Uterus (tissue), 4 donors: Measurements from ENCODE around the gene CMBL. TPM values are rescaled to one million over a fixed set of nuclear protein-coding genes. Genes with fewer than 3 reads are reported as not detected.

ENCODE experiments used
- DNase-seq, 2 donors: peaks; one replicate each; pipeline ENCODE4 v3.0.0-alpha.2; 2019 to 2020
- H3K27ac ChIP-seq, 2 donors: fragments of 200-600 bp; sonication (generic); 1 replicate in 1 of 2; 2 replicates in 1 of 2; pipeline ENCODE4 v1.5.1; 2016 to 2018
- H3K27me3 ChIP-seq, 2 donors: fragments of 200-600 bp; sonication (generic); one replicate each; pipeline ENCODE4 v1.5.1; 2018 to 2019; ENCODE audit warnings: control low read depth in 1 of 2
- H3K36me3 ChIP-seq, 2 donors: fragments of 200-600 bp; sonication (generic); one replicate each; pipeline ENCODE4 v1.5.1; 2019; ENCODE audit warnings: control low read depth in 1 of 2
- H3K4me1 ChIP-seq, 2 donors: fragments of 200-600 bp; sonication (generic); one replicate each; pipeline ENCODE4 v1.5.1; 2018 to 2019; ENCODE audit warnings: control low read depth in 1 of 2
- H3K4me3 ChIP-seq, 2 donors: fragments of 200-600 bp; sonication (generic); 1 replicate in 1 of 2; 2 replicates in 1 of 2; pipeline ENCODE4 v1.5.1; 2018 to 2019; ENCODE audit warnings: mild to moderate bottlenecking in 1 of 2
- H3K9me3 ChIP-seq, 2 donors: fragments of 200-600 bp; sonication (generic); one replicate each; pipeline ENCODE4 v1.5.1; 2019; ENCODE audit warnings: control low read depth in 1 of 2
- CTCF ChIP-seq, 4 experiments: fragments of 200-600 bp in 2 of 4; fragments of 450-650 bp in 2 of 4; sonication (generic) in 2 of 4; IDR thresholded peaks; one replicate each; pipeline ENCODE4 v1.5.1; 2016 to 2019; ENCODE audit warnings: antibody characterized with exemption in 4 of 4, mild to moderate bottlenecking in 2 of 4, moderate library complexity in 1 of 4
- POLR2A ChIP-seq, 2 donors: fragments of 450-650 bp; IDR thresholded peaks; one replicate each; pipeline ENCODE4 v1.6.1; 2016; ENCODE audit warnings: antibody characterized with exemption in 2 of 2, mild to moderate bottlenecking in 1 of 2, moderate library complexity in 1 of 2
- intact Hi-C: fragments of 100-400 bp; cut with DNase I; formaldehyde crosslinking; loops from one replicate; pipeline ENCODE4 v1.15.1; 2023; ENCODE audit warnings: low total_unique reads
- total RNA-seq, 4 donors: library from RNA; depleted of rRNA in 3 of 4; stranded (reverse); fragments of >200 nt in 3 of 4; gene quantifications; one replicate each; pipeline versions ENCODE4 v1.1.0 to v1.2.4, GENCODE V29; 2014 to 2023
- donor health status: DM: yes; HTN: yes; CAD: no.

The CMBL gene
- total RNA-seq, 4 donors from 2014 or later = 1.5 to 20.3 (median 9.1) TPM

DNA sequence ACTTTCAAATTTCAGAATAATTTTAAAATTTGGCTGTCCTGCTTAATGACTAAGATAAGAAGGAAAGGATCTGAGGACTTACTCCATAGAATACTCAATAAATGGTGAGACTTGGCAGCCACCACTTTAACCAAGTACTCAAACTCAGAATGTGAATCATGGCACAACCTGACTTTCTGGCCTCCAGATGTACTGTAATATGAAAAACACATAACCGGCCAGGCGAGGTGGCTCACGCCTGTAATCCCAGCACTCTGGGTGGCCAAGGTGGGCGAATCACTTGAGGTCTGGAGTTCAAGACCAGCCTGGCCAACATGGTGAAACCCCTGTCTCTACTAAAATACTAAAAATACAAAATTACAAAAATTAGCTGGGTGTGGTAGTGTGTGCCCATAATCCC is 35.8 kb upstream of the CMBL start:
- DNase-seq = no peak
- TF ChIP-seq CTCF (IDR thresholded peaks at IDR 0.05) = no peak
- no peak for TF ChIP-seq POLR2A (IDR thresholded peaks at IDR 0.05)
- intact Hi-C loops = no loop called here
- no peak overlapping the region for H3K4me3 ChIP-seq
- H3K27me3 ChIP-seq = no peaks in the 10 kb centered on the region
- no peaks in the 10 kb centered on the region for H3K4me1 ChIP-seq
- no peak overlapping the region for H3K27ac ChIP-seq
- no peaks in the 10 kb centered on the region for H3K36me3 ChIP-seq
- no peaks in the 10 kb centered on the region for H3K9me3 ChIP-seq

- no peak for DNase-seq
- Histone ChIP-seq H3K4me1 (no peaks in the 10 kb centered on the region), H3K36me3 (no peaks in the 10 kb centered on the region), H3K9me3 (no peaks in the 10 kb centered on the region), H3K4me3 (no peak overlapping the region), H3K27ac (no peak overlapping the region), H3K27me3 (no peaks in the 10 kb centered on the region)
- TF ChIP-seq POLR2A (IDR thresholded peaks at IDR 0.05) (no peak), CTCF (IDR thresholded peaks at IDR 0.05) (no peak)
- intact Hi-C loops = no loop called here
These were observed 32.3 kb upstream of the CMBL start for GRCh38 chr5:10339958-10340357.

DNA sequence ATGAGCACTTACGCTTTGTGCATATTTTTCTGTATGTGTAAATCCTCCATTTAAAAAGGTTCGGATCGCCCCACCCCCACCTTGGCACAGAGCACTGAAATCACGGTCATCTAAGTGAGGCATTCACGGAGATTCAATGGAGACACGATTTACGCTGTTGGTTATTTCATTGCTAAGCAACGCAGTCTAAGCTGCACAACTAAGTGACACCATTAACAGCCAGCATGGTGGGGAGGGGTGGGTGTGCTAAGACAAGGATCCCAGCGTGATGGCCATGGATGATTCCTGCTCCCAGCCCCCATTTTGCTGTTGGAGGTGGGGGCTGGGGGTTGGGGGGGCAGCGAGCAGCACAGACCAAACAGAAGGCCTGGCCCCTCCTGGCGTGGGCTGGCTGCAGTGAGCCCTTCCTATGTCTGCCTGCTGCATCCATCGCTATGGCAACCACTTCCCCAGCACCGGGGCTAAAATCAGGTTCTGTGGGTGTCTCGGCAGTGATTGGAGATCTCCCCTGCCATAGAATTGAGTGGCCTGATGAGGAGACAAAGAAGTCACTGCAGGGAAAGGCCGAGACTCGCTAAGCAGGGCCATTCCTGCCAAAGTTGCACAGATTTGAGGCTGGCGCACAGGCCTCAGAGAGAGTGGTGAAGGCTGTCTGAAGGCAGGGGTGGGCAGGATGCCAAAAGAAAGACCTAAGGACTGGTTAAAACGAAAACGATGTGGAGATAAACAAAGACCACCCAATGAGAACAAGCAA is 31.5 kb upstream of the CMBL start:
- no peaks in the 10 kb centered on the region for H3K4me1 ChIP-seq
- no peak overlapping the region for H3K4me3 ChIP-seq
- no peaks in the 10 kb centered on the region for H3K9me3 ChIP-seq
- TF ChIP-seq CTCF (IDR thresholded peaks at IDR 0.05) (no peak), POLR2A (IDR thresholded peaks at IDR 0.05) (no peak)
- no peaks in the 10 kb centered on the region for H3K36me3 ChIP-seq
- intact Hi-C loops = no loop called here
- no peak for DNase-seq
- H3K27me3 ChIP-seq = no peaks in the 10 kb centered on the region
- no peak overlapping the region for H3K27ac ChIP-seq

DNA sequence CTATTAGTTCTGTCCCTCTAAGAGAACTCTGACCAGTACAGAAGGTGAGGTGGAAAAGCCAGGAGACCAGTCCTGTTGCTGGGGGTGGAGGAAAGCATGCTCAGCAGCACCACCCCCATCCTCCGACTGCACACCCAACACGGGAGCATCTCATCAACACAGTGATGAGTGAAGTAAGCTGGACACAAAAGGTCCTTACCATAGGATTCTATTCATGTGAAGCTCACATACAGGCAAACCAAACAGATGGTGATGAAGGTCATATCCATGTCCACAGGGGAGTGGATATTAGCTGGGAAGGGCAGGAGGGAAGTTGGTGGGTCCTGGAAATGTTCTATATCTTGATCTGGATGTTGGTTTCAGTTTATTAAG is 31.0 kb upstream of the CMBL start:
- intact Hi-C loops = no loop called here

More for the DNA sequence above, 31.0 kb upstream of the CMBL start:
- H3K9me3 ChIP-seq = no peaks in the 10 kb centered on the region
- H3K4me3 ChIP-seq = no peak overlapping the region
- TF ChIP-seq CTCF (IDR thresholded peaks at IDR 0.05) (no peak), POLR2A (IDR thresholded peaks at IDR 0.05) (no peak)
- H3K27me3 ChIP-seq = no peaks in the 10 kb centered on the region
- no peak overlapping the region for H3K27ac ChIP-seq
- no peaks in the 10 kb centered on the region for H3K4me1 ChIP-seq
- no peaks in the 10 kb centered on the region for H3K36me3 ChIP-seq
- no peak for DNase-seq
